Tibial artery (tissue), 4 donors: ENCODE measurements around the gene NFKBIZ.

ENCODE experiments used
- DNase-seq, 2 donors: peaks; one replicate each; pipeline ENCODE4 v3.0.0-alpha.2; 2019
- H3K27ac ChIP-seq, 2 donors: fragments of 200-600 bp; sonication (generic) in 1 of 2; 1 replicate in 1 of 2; 2 replicates in 1 of 2; pipeline ENCODE4 v1.5.1; 2018 to 2019; ENCODE audit warnings: mild to moderate bottlenecking in 1 of 2
- H3K27me3 ChIP-seq, 2 donors: fragments of 200-600 bp; sonication (generic) in 1 of 2; one replicate each; pipeline versions ENCODE4 v1.5.1 to v1.6.0; 2016 to 2019
- H3K36me3 ChIP-seq, 3 donors: fragments of 200-600 bp; sonication (generic) in 2 of 3; one replicate each; pipeline ENCODE4 v1.5.1; 2016 to 2019; ENCODE audit warnings: mild to moderate bottlenecking in 2 of 3
- H3K4me1 ChIP-seq, 4 donors: fragments of 200-600 bp; sonication (generic) in 2 of 4; 1 replicate in 3 of 4; 2 replicates in 1 of 4; pipeline ENCODE4 v1.5.1; 2016 to 2019
- H3K4me3 ChIP-seq, 2 donors: fragments of 200-600 bp; sonication (generic) in 1 of 2; 1 replicate in 1 of 2; 2 replicates in 1 of 2; pipeline ENCODE4 v1.5.1; 2018 to 2019; ENCODE audit warnings: mild to moderate bottlenecking in 2 of 2
- H3K9me3 ChIP-seq, 3 donors: fragments of 200-600 bp; sonication (generic) in 1 of 3; one replicate each; pipeline ENCODE4 v1.5.1; 2016 to 2019
- intact Hi-C: fragments of 100-400 bp; cut with DNase I; formaldehyde crosslinking; loops from one replicate; pipeline ENCODE4 v1.15.0; 2023; ENCODE audit warnings: low total_unique reads
- TF ChIP-seq, protein P1 (sequence below), 2 experiments: fragments of 200-600 bp in 1 of 2; fragments of 450-650 bp in 1 of 2; IDR thresholded peaks; one replicate each; pipeline ENCODE4 v1.5.1; 2017 to 2019; ENCODE audit warnings: antibody characterized with exemption in 2 of 2, mild to moderate bottlenecking in 1 of 2, moderate library complexity in 1 of 2

The NFKBIZ gene

DNA sequence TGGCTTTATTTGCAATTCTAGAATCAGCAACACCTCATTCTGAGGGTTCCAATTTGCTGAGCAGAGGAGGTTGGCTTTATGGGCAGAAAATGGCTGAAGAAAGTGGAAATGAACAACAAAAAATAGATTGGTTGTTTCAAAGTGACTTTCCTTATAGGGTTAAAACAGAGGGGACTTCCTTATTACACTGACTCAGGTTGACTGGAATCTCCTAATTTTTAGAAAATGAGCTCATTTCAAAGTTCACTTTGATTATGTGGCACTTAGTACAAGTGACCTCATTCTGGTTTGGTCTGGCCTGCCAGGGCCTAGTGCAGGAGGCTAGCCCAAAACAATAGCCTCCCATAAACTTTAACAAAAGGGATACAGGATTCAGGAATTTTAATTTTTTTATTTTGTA lies 41.4 kb downstream of the NFKBIZ start:
- intact Hi-C loops = no loop called here
- DNase-seq = no peak
- Histone ChIP-seq H3K4me1 (peaks cover 0 to 24% (median 3%) of the 10 kb centered on the region in 4 donors), H3K4me3 (no peak overlapping the region), H3K9me3 (no peaks in the 10 kb centered on the region), H3K36me3 (no peaks in the 10 kb centered on the region), H3K27ac (no peak overlapping the region), H3K27me3 (no peaks in the 10 kb centered on the region)
- TF ChIP-seq, protein P1, sequence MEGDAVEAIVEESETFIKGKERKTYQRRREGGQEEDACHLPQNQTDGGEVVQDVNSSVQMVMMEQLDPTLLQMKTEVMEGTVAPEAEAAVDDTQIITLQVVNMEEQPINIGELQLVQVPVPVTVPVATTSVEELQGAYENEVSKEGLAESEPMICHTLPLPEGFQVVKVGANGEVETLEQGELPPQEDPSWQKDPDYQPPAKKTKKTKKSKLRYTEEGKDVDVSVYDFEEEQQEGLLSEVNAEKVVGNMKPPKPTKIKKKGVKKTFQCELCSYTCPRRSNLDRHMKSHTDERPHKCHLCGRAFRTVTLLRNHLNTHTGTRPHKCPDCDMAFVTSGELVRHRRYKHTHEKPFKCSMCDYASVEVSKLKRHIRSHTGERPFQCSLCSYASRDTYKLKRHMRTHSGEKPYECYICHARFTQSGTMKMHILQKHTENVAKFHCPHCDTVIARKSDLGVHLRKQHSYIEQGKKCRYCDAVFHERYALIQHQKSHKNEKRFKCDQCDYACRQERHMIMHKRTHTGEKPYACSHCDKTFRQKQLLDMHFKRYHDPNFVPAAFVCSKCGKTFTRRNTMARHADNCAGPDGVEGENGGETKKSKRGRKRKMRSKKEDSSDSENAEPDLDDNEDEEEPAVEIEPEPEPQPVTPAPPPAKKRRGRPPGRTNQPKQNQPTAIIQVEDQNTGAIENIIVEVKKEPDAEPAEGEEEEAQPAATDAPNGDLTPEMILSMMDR (IDR thresholded peaks at IDR 0.05) = no peak

DNA sequence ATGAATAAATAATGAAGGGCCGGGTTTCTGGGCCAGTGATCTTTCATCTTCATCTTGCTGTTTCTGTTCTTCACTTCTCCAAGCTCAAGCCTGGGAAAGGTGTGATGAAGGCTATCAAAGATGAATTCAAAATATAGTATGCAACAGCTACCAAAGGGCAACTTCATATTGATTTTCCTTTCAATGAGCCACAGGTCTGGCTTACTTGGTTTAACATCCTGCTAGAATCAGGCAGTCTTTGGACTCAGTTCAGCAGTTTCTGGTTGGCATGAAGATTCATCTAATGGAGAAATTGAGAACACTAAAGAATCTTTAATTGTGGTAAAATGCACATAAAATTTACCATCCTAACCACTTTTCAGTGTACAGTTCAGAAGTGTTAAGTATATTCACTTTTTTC lies 43.3 kb downstream of the NFKBIZ start:
- intact Hi-C loops = no loop called here
- TF ChIP-seq, protein P1 (IDR thresholded peaks at IDR 0.05) = no peak
- no peaks in the 10 kb centered on the region for H3K27me3 ChIP-seq
- H3K36me3 ChIP-seq = no peaks in the 10 kb centered on the region
- H3K27ac ChIP-seq = no peak overlapping the region
- peaks cover 0 to 24% (median 3%) of the 10 kb centered on the region in 4 donors for H3K4me1 ChIP-seq
- no peaks in the 10 kb centered on the region for H3K9me3 ChIP-seq
- DNase-seq = no peak
- H3K4me3 ChIP-seq = no peak overlapping the region

DNA sequence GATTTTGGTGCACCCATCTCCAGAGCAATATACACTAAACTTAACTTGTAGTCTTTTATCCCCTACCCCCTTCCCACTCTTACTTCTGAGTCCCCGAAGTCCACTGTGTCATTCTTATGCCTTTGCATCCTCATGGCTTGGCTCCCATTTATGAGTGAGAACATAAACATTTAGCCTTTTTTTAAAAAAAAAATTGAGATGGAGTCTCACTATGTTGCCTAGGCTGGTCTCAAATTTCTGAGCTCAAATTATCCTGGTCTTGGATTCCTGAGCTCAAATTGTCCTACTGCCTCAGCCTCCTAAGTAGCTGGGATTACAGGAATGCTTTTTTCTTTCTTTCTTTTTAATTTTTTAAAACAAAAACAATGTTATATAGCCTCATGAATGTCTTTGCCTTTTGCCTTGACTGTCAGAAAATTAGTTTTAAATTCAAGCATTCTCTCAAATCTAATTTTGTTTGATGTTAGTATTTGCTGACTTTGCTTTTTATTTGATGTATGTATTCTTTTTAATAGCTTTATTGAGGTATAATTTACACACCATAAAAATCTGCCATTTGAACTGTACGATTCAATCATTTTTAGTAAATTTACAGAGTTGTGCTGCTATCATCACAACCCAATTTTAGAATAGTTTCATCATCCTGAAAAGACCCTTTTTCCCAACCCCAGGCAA lies 46.9 kb downstream of the NFKBIZ start:
- Histone ChIP-seq H3K4me1 (no peaks in the 10 kb centered on the region), H3K27ac (no peak overlapping the region), H3K27me3 (no peaks in the 10 kb centered on the region), H3K4me3 (no peak overlapping the region), H3K36me3 (no peaks in the 10 kb centered on the region), H3K9me3 (no peaks in the 10 kb centered on the region)
- no peak for DNase-seq
- intact Hi-C loops = no loop called here
- TF ChIP-seq, protein P1 (IDR thresholded peaks at IDR 0.05) = no peak

DNA sequence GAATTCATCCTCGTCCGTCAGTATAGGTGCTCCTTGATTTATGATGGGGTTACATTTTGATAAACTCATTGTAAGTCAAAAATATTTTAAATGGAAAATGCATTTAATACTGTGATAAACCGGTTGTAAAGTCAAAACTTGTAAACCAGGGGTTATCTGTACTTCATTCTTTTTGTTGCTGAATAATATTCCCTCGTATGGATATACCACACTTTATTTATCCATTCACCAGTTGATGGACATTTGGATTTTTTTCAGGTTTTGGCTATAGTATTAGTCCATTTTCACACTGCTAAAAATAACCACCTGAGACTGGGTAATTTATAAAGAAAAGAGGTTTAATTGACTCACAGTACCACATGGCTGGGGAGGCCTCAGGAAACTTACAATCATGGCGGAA lies 47.7 kb downstream of the NFKBIZ start:
- Histone ChIP-seq H3K9me3 (no peaks in the 10 kb centered on the region), H3K36me3 (no peaks in the 10 kb centered on the region), H3K27ac (no peak overlapping the region), H3K4me1 (no peaks in the 10 kb centered on the region), H3K27me3 (no peaks in the 10 kb centered on the region), H3K4me3 (no peak overlapping the region)
- intact Hi-C loops = no loop called here
- TF ChIP-seq, protein P1 (IDR thresholded peaks at IDR 0.05) = no peak
- no peak for DNase-seq

DNA sequence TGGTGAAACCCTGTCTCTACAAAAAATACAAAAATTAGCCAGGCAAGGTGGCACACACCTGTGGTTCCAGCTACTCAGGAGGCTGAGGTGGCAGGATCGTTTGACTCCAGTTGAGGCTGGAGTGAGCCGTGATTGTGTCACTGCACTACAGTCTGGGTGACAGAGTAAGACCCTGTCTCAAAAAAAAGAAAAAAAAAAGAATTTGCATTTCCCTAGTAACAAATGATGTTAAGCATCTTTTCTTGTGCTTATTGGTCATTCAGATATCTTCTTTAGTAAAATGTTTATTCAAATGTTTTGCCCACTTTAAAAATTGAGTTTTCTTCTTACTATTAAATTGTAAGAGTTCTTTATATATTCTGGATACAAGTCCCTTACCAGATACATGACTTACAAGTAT lies 48.7 kb downstream of the NFKBIZ start:
- TF ChIP-seq, protein P1 (IDR thresholded peaks at IDR 0.05) = no peak
- H3K27me3 ChIP-seq = no peaks in the 10 kb centered on the region
- H3K36me3 ChIP-seq = no peaks in the 10 kb centered on the region
- no peaks in the 10 kb centered on the region for H3K4me1 ChIP-seq
- H3K27ac ChIP-seq = no peak overlapping the region
- intact Hi-C loops = no loop called here
- no peak for DNase-seq
- H3K4me3 ChIP-seq = no peak overlapping the region
- H3K9me3 ChIP-seq = no peaks in the 10 kb centered on the region

DNA sequence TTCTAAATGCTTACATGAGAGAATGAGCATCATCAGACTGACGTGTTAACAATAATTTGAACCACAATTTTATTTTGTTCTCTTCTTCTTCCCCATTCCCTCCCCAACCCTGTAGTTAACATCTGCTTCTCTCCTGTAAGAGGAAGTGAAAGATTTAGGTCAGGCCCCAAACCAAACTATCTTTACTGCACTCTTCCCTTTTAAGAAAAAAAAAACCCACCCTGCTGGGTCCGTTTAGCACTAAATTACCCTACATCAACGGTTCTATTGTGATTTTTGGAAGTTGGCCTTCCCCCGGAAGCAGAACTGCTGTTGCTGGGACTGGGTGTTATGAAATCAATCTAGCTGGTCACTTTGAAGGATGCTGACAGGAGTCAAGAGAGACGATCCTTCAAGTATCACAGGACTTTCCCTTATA lies 49.4 kb downstream of the NFKBIZ start:
- no peak overlapping the region for H3K4me3 ChIP-seq
- H3K27ac ChIP-seq = no peak overlapping the region
- TF ChIP-seq, protein P1 (IDR thresholded peaks at IDR 0.05) = no peak
- no peaks in the 10 kb centered on the region for H3K9me3 ChIP-seq
- H3K4me1 ChIP-seq = no peaks in the 10 kb centered on the region
- no peaks in the 10 kb centered on the region for H3K27me3 ChIP-seq
- intact Hi-C loops = no loop called here
- H3K36me3 ChIP-seq = no peaks in the 10 kb centered on the region
- DNase-seq = no peak
